Mesenteric fat pad (tissue), 1 donor: Measurements from ENCODE around the gene NAPA. TPM values are rescaled to one million over a fixed set of nuclear protein-coding genes. Genes with fewer than 3 reads are reported as not detected.

Experiments used
- DNase-seq: peaks from one replicate; pipeline ENCODE4 v3.0.0-alpha.2; 2020; ENCODE audit warnings: low spot score
- total RNA-seq: library from RNA; stranded (reverse); fragmentation: NEBNext Ultra II Directional; extraction: Animal tissue kit (Norgen Biotek cat#: 25700); gene quantifications from one replicate; pipeline ENCODE4 v1.2.1, GENCODE V29; 2021
- donor health status: DM: yes; HTN: yes; CAD: no.

Gene NAPA
- total RNA-seq, 1 donor from 2014 or later: 99.0 TPM

GRCh38 chr19:47464675-47465419 lies 50.0 kb downstream of the NAPA start:
- DNase-seq: no peak

GRCh38 chr19:47461876-47462275 lies 53.0 kb downstream of the NAPA start:
- no peak for DNase-seq

- DNase-seq: no peak
Measured at GRCh38 chr19:47459477-47459876, 55.4 kb downstream of the NAPA start.

- no peak for DNase-seq
Measured at GRCh38 chr19:47458672-47459071, 56.2 kb downstream of the NAPA start.

GRCh38 chr19:47456721-47457474 lies 58.0 kb downstream of the NAPA start:
- DNase-seq: no peak

GRCh38 chr19:47450478-47450877 lies 64.4 kb downstream of the NAPA start:
- DNase-seq: no peak

GRCh38 chr19:47448360-47448727 lies 66.5 kb downstream of the NAPA start:
- no peak for DNase-seq

- DNase-seq: no peak
Measured at GRCh38 chr19:47447470-47448359, 67.1 kb downstream of the NAPA start.

- no peak for DNase-seq
Measured at GRCh38 chr19:47446534-47447469, 68.1 kb downstream of the NAPA start.

GRCh38 chr19:47445937-47446402 lies 68.9 kb downstream of the NAPA start:
- DNase-seq: no peak

- DNase-seq: no peak
Measured at GRCh38 chr19:47445527-47445926, 69.3 kb downstream of the NAPA start.

- DNase-seq: no peak
Measured at GRCh38 chr19:47444388-47444821, 70.5 kb downstream of the NAPA start.

- DNase-seq: no peak
Measured at GRCh38 chr19:47443331-47443730, 71.5 kb downstream of the NAPA start.

GRCh38 chr19:47438793-47439220 lies 76.1 kb downstream of the NAPA start:
- DNase-seq: no peak

Other genes starting within 250 kb of the NAPA start
- 34.4 TPM for gene INAFM1, start 240.2 kb downstream of the NAPA start, total RNA-seq
- gene C5AR1, start 205.2 kb downstream of the NAPA start, total RNA-seq: 135 TPM
- 13.9 TPM for gene C5AR2, start 182.9 kb downstream of the NAPA start, total RNA-seq
- gene DHX34, start 165.7 kb downstream of the NAPA start, total RNA-seq: 13.2 TPM
- 15.9 TPM for gene MEIS3, start 95.5 kb downstream of the NAPA start, total RNA-seq
- not detected for gene SLC8A2, start 43.2 kb downstream of the NAPA start, total RNA-seq
- 9.8 TPM for gene KPTN, start 30.8 kb downstream of the NAPA start, total RNA-seq
- gene ZNF541, start 58.1 kb upstream of the NAPA start, total RNA-seq: 0.87 TPM
- gene BICRA, start 94.1 kb upstream of the NAPA start, total RNA-seq: 14.5 TPM
- 327 TPM for gene EHD2, start 198.4 kb upstream of the NAPA start, total RNA-seq
- gene NOP53, start 230.5 kb upstream of the NAPA start, total RNA-seq: 194 TPM